ENCODE measurements around the gene TRIM31.

The TRIM31 gene

GRCh38 chr6:30155520-30156261, 42.8 kb upstream of the TRIM31 start:
- H3K27ac ChIP-seq (ENCODE audit: low read depth, low read length) = no peak overlapping the region
- no peaks in the 10 kb centered on the region for H3K9me3 ChIP-seq (ENCODE audit: control insufficient read depth, insufficient read depth, low read length)
- H3K9ac ChIP-seq (ENCODE audit: low read depth, low read length) = no peak overlapping the region
- no peaks in the 10 kb centered on the region for H3K4me1 ChIP-seq (ENCODE audit: control insufficient read depth, insufficient read depth, low read length)
- H3K36me3 ChIP-seq (ENCODE audit: control insufficient read depth, insufficient read depth, low read length) = no peaks in the 10 kb centered on the region
- H3K4me3 ChIP-seq (ENCODE audit: low read depth, low read length) = no peak overlapping the region
- H3K27me3 ChIP-seq (ENCODE audit: control insufficient read depth, insufficient read depth, low read length) = peaks cover 9% of the 10 kb centered on the region; the same call in 1 of the 2 replicates

DNA sequence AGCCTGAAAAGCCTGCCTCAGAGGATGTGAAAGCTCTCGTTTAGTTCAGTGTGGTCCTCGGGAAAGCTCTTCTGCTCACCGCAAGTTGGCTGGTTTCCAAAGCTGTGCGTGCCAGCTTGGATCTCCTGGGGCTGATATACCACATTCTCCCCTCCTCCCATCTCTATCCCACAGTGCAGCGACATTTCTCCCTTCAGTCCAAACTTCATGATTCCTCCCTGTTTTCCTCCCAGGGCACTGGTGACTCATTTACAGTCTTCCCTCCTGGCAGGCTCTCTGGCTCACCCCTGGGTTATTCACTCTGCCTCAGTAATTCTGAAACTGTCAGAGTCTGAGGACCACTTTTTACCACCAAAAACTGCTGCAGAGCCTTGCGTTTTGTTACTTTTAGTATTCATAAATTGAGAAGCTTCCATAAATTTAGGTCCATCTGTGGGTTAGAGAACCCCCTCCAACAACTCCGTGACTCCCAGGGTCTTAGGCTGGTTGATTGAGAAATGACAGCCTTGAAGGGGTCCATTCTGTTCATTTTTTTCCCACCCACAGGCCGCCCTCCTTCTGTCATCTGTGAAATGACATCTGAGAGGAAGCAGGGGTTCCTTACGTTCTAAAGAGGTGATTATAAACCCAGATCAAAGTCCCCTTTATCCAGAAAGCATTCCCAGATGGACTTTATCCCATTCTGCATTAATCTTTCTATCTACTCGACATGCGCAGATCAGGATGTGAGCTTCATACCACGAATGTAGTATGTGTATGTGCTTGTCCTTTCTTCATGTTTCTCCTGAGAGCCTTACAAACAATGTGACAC, 42.0 kb upstream of the TRIM31 start:
- Histone ChIP-seq H3K4me1 (ENCODE audit: control insufficient read depth, insufficient read depth, low read length) (no peaks in the 10 kb centered on the region), H3K9me3 (ENCODE audit: control insufficient read depth, insufficient read depth, low read length) (no peaks in the 10 kb centered on the region), H3K27ac (ENCODE audit: low read depth, low read length) (no peak overlapping the region), H3K27me3 (ENCODE audit: control insufficient read depth, insufficient read depth, low read length) (peaks cover 10% of the 10 kb centered on the region; the same call in 1 of the 2 replicates), H3K36me3 (ENCODE audit: control insufficient read depth, insufficient read depth, low read length) (no peaks in the 10 kb centered on the region), H3K9ac (ENCODE audit: low read depth, low read length) (no peak overlapping the region), H3K4me3 (ENCODE audit: low read depth, low read length) (no peak overlapping the region)

GRCh38 chr6:30154061-30154460, 41.2 kb upstream of the TRIM31 start:
- H3K27ac ChIP-seq (ENCODE audit: low read depth, low read length) = no peak overlapping the region
- no peaks in the 10 kb centered on the region for H3K36me3 ChIP-seq (ENCODE audit: control insufficient read depth, insufficient read depth, low read length)
- H3K9ac ChIP-seq (ENCODE audit: low read depth, low read length) = no peak overlapping the region

DNA sequence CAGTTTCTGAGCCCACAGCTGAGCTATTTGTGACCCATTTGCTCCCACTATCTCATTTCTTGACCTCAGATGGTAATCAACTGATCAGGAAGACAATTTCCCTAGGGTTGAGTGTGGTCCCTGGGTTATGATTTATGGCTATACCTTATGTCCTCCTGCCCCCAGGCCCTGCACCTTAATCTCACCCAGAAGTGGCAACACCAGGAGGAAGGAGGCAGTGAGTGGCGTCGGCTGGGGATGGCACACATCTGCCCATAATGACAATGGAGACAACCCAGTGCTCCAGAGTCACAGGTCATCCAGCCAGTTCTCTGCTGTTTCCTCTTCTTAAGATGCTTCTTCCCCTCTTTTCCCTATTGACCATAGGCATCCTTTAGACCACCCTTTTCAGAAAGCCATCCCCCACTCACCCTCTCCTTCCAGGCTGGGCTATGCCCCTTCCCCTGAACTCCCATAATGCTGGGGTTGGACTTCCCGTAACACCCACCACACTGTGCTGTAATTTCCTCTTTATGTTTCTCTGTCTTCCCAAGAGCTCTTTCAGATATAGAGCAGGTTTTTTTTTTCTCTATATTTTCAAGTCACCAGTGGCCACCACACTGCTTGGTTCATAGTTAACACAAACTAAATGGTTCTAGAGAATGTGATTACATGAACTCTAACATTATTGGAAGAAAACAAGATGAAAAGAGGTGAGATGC, 40.2 kb upstream of the TRIM31 start:
- H3K27ac ChIP-seq (ENCODE audit: low read depth, low read length) = no peak overlapping the region
- H3K4me1 ChIP-seq (ENCODE audit: control insufficient read depth, insufficient read depth, low read length) = no peaks in the 10 kb centered on the region
- H3K4me3 ChIP-seq (ENCODE audit: low read depth, low read length) = no peak overlapping the region
- no peak overlapping the region for H3K9ac ChIP-seq (ENCODE audit: low read depth, low read length)
- no peaks in the 10 kb centered on the region for H3K9me3 ChIP-seq (ENCODE audit: control insufficient read depth, insufficient read depth, low read length)
- 0 out of 2 replicates have a peak, but pooled peaks cover 5% of the 10 kb centered on the region for H3K27me3 ChIP-seq (ENCODE audit: control insufficient read depth, insufficient read depth, low read length)
- H3K36me3 ChIP-seq (ENCODE audit: control insufficient read depth, insufficient read depth, low read length) = no peaks in the 10 kb centered on the region

More at GRCh38 chr6:30154061-30154460, 41.2 kb upstream of the TRIM31 start:
- H3K4me3 ChIP-seq (ENCODE audit: low read depth, low read length) = no peak overlapping the region
- peaks cover 10% of the 10 kb centered on the region; the same call in 1 of the 2 replicates for H3K27me3 ChIP-seq (ENCODE audit: control insufficient read depth, insufficient read depth, low read length)
- H3K9me3 ChIP-seq (ENCODE audit: control insufficient read depth, insufficient read depth, low read length) = no peaks in the 10 kb centered on the region
- H3K4me1 ChIP-seq (ENCODE audit: control insufficient read depth, insufficient read depth, low read length) = no peaks in the 10 kb centered on the region

DNA sequence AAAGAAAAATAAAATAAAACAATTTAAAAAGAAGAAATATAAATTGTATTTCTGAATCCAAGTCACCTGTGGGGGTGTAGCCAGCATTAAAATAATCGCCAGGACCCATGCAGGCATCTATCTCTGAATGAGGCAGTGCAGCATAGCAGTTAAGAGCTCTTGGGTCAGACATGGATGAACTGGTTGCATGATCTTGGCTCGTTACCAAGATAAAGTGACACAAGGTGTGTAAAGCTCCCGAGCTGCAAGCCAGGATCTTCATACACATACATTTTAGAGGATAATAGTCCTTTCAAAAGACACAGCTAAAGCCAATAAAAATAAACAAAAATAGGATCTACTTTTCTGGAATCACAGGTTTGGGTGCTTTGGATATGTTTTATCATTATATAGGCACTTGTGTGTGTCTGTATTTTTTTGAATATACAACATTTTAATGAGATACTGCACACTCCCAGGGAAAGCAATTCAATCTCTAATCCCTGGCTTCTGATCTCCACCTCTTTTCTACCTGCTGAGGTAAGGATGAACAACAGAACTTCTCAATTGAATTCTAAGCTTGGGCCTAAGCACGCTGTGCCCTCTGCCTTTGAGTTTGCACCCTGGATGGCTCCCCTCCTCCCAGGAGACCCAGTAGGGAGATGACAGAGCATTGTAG, 39.3 kb upstream of the TRIM31 start:
- no peak overlapping the region for H3K27ac ChIP-seq (ENCODE audit: low read depth, low read length)
- H3K4me1 ChIP-seq (ENCODE audit: control insufficient read depth, insufficient read depth, low read length) = no peaks in the 10 kb centered on the region
- H3K9me3 ChIP-seq (ENCODE audit: control insufficient read depth, insufficient read depth, low read length) = no peaks in the 10 kb centered on the region
- no peak overlapping the region for H3K4me3 ChIP-seq (ENCODE audit: low read depth, low read length)
- no peak overlapping the region for H3K9ac ChIP-seq (ENCODE audit: low read depth, low read length)
- H3K36me3 ChIP-seq (ENCODE audit: control insufficient read depth, insufficient read depth, low read length) = no peaks in the 10 kb centered on the region
- 0 out of 2 replicates have a peak, but pooled peaks cover 5% of the 10 kb centered on the region for H3K27me3 ChIP-seq (ENCODE audit: control insufficient read depth, insufficient read depth, low read length)

DNA sequence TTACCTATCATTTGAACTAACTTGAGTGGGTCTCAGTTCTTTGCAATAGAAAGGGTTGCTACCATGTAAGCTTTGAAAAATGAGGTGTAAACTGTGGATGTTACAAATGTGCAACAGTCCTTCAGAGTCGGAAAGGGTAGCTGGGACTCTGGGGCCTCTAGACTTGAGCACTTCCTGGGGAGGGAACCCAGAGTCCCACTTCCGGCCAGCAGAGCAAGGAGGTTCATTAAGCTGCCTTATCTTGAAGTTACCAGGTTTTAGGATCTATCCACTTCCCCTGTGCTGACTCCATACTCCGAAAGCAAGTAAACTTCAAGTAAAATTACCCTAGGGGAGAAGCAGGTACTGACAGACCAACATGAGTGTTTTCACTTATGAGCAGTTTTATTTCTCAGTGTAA, 38.7 kb upstream of the TRIM31 start:
- H3K9me3 ChIP-seq (ENCODE audit: control insufficient read depth, insufficient read depth, low read length) = no peaks in the 10 kb centered on the region
- H3K9ac ChIP-seq (ENCODE audit: low read depth, low read length) = no peak overlapping the region
- no peak overlapping the region for H3K27ac ChIP-seq (ENCODE audit: low read depth, low read length)
- H3K27me3 ChIP-seq (ENCODE audit: control insufficient read depth, insufficient read depth, low read length) = 0 out of 2 replicates have a peak, but pooled peaks cover 5% of the 10 kb centered on the region
- no peaks in the 10 kb centered on the region for H3K36me3 ChIP-seq (ENCODE audit: control insufficient read depth, insufficient read depth, low read length)
- H3K4me1 ChIP-seq (ENCODE audit: control insufficient read depth, insufficient read depth, low read length) = no peaks in the 10 kb centered on the region
- no peak overlapping the region for H3K4me3 ChIP-seq (ENCODE audit: low read depth, low read length)

DNA sequence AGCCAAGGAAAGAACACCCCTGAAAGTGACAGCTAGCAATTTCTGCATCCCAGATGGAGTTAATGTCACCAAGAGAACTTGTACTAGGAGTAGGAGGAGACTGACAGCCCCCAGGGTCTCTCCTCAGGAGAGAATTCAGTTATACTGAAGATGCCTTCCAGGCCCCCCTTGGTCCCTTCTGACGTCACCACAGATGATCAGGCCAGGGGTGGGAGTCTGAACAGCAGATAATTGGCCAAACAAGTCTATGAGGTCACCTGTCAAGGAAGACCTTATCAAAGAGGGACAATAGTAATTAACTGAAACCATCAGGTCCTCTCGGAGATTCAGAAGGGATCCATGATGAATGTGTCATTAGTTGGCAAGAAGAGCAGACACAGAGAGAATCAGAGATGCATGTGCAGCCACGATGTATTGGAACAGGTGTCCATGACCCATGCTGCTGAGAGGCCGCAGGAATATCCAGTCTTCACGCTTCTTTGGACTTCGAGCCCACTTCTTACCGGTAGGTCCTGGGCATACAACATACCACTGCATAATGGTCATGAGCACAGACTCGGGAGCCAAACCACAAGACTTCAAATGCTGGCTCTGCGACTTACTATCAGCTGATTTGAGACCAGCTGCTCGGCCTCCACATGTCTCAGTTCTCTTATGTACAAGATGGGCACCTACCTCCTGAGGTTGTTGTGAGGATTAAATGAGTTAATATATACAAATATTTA, 37.9 kb upstream of the TRIM31 start:
- H3K9me3 ChIP-seq (ENCODE audit: control insufficient read depth, insufficient read depth, low read length) = no peaks in the 10 kb centered on the region
- H3K27ac ChIP-seq (ENCODE audit: low read depth, low read length) = no peak overlapping the region
- H3K36me3 ChIP-seq (ENCODE audit: control insufficient read depth, insufficient read depth, low read length) = no peaks in the 10 kb centered on the region
- H3K4me1 ChIP-seq (ENCODE audit: control insufficient read depth, insufficient read depth, low read length) = peaks cover 2% of the 10 kb centered on the region; the same call in 1 of the 2 replicates
- no peak overlapping the region for H3K9ac ChIP-seq (ENCODE audit: low read depth, low read length)
- H3K27me3 ChIP-seq (ENCODE audit: control insufficient read depth, insufficient read depth, low read length) = 0 out of 2 replicates have a peak, but pooled peaks cover 5% of the 10 kb centered on the region
- H3K4me3 ChIP-seq (ENCODE audit: low read depth, low read length) = no peak overlapping the region

DNA sequence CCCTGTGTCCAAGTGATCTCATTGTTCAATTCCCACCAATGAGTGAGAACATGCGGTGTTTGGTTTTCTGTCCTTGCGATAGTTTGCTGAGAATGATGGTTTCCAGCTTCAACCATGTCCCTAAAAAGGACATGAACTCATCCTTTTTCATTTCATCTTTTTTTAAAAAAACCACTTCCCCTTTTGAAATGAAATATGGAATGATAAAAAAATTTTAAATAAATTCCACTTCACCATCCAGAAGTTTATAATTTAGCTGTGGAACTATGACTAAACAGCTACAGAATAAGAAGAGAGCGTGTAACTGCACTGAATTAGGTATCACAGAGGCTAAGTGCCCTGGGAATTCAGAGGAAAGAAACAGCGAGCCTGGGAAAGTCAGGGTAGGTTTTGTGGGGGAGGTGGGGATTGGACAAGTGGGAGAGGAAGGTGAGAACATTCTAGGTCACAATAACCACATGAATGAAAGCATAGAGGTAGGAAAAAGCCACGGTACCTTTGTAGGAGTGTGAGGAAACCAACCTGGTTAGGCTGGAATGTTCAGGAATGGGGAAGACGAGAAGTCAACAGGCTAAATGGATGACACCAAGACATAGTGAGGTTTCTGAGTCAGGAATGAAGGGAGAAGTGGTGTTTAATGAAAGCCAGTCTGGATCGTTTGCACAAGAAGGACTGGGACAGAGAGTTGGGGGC, 37.1 kb upstream of the TRIM31 start:
- H3K36me3 ChIP-seq (ENCODE audit: control insufficient read depth, insufficient read depth, low read length) = no peaks in the 10 kb centered on the region
- peaks cover 8% of the 10 kb centered on the region; the same call in 1 of the 2 replicates for H3K4me1 ChIP-seq (ENCODE audit: control insufficient read depth, insufficient read depth, low read length)
- H3K9me3 ChIP-seq (ENCODE audit: control insufficient read depth, insufficient read depth, low read length) = no peaks in the 10 kb centered on the region
- H3K27me3 ChIP-seq (ENCODE audit: control insufficient read depth, insufficient read depth, low read length) = 0 out of 2 replicates have a peak, but pooled peaks cover 5% of the 10 kb centered on the region
- H3K4me3 ChIP-seq (ENCODE audit: low read depth, low read length) = no peak overlapping the region
- no peak overlapping the region for H3K27ac ChIP-seq (ENCODE audit: low read depth, low read length)
- no peak overlapping the region for H3K9ac ChIP-seq (ENCODE audit: low read depth, low read length)

DNA sequence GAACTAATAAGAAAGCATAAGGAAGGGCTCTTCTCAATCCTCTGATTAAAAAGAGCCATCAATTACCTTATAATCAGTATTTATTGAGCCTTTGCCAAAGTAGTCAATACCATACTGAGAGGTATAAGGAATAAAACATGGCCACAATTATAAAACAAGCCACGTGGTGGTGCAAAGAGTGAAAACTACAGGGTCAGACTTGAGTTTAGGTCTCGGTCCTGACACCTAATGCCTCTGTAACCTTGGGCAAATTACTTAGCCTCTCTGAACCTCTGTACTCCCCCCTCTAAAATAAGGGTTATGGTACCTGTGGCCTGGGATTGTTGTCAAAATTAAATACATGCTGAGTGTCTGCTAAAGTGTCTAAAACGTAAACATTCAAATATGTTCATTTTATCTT, 36.3 kb upstream of the TRIM31 start:
- 0 out of 2 replicates have a peak, but pooled peaks cover 5% of the 10 kb centered on the region for H3K27me3 ChIP-seq (ENCODE audit: control insufficient read depth, insufficient read depth, low read length)
- no peaks in the 10 kb centered on the region for H3K9me3 ChIP-seq (ENCODE audit: control insufficient read depth, insufficient read depth, low read length)
- no peak overlapping the region for H3K9ac ChIP-seq (ENCODE audit: low read depth, low read length)
- H3K27ac ChIP-seq (ENCODE audit: low read depth, low read length) = no peak overlapping the region
- H3K36me3 ChIP-seq (ENCODE audit: control insufficient read depth, insufficient read depth, low read length) = no peaks in the 10 kb centered on the region
- no peak overlapping the region for H3K4me3 ChIP-seq (ENCODE audit: low read depth, low read length)
- peaks cover 8% of the 10 kb centered on the region; the same call in 1 of the 2 replicates for H3K4me1 ChIP-seq (ENCODE audit: control insufficient read depth, insufficient read depth, low read length)

All from HUES48 (cell line).